HG03139 (cell line): ENCODE results near the gene RPL23.
A peak's percentile ranks its signal among the peaks of the same experiment; 100 is the strongest.

Experiments
- ATAC-seq: cut with Tn5 transposase; IDR thresholded peaks from one replicate; pipeline ENCODE4 v1.9.1; 2021; ENCODE audit not compliant: unreplicated experiment

RPL23 gene

GRCh38 chr17:38885044-38885727 lies 31.7 kb upstream of the RPL23 start:
- no peak for ATAC-seq

GRCh38 chr17:38883592-38884526 lies 30.3 kb upstream of the RPL23 start:
- ATAC-seq, result no peak

DNA sequence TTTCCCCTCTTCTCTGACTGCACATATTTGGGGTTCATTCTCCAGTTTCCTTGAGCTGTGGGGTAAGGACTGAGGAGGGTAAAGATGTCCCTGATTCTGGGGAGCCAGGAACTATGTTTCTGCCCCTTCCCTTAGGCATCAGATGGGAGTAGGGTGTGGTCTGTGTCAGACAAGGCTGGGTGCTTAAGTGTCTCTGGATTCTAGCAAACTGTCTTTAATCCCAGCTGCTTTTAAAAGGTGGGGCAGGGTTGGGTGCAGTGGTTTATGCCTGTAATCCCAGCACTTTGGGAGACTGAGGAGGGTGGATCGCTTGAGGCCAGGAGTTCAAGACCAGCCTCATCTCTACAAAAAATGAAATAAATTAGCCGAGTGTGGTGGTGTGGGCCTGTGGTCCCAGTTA lies 29.3 kb upstream of the RPL23 start:
- ATAC-seq, result no peak

DNA sequence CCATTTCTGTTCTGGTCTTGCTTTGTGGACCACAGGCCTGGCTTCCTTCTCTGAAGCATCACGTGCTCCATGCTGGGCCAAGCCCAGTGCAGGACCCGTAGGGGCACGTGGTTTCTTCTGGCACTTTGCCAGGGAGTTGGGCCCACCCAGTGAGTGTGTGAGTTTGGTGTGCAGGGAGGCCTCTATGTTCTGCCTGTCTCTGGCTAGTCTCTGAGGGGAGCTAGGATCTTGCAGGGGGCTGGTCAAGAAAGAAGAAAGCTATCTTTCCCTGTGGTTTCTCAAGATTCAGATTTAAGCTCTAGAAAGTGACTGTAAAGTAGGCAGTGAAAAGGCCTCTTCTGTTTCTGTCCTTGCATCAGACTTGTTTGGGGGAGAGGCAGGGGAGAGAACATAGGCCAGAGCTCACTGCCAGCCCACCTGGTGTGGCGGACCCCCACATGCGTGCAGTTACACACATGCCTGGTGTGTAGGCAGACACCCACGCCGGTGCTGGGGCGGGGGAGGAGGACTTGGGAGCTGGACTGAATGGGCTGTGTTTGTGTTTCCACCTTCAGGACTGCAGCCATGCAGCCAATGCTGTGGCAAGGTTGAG lies 28.2 kb upstream of the RPL23 start:
- no peak for ATAC-seq

- no peak for ATAC-seq
Observed at GRCh38 chr17:38879878-38880665, 26.6 kb upstream of the RPL23 start.

GRCh38 chr17:38877130-38877851 lies 23.8 kb upstream of the RPL23 start:
- ATAC-seq, result no peak

GRCh38 chr17:38875477-38876075 lies 22.1 kb upstream of the RPL23 start:
- ATAC-seq, result no peak

DNA sequence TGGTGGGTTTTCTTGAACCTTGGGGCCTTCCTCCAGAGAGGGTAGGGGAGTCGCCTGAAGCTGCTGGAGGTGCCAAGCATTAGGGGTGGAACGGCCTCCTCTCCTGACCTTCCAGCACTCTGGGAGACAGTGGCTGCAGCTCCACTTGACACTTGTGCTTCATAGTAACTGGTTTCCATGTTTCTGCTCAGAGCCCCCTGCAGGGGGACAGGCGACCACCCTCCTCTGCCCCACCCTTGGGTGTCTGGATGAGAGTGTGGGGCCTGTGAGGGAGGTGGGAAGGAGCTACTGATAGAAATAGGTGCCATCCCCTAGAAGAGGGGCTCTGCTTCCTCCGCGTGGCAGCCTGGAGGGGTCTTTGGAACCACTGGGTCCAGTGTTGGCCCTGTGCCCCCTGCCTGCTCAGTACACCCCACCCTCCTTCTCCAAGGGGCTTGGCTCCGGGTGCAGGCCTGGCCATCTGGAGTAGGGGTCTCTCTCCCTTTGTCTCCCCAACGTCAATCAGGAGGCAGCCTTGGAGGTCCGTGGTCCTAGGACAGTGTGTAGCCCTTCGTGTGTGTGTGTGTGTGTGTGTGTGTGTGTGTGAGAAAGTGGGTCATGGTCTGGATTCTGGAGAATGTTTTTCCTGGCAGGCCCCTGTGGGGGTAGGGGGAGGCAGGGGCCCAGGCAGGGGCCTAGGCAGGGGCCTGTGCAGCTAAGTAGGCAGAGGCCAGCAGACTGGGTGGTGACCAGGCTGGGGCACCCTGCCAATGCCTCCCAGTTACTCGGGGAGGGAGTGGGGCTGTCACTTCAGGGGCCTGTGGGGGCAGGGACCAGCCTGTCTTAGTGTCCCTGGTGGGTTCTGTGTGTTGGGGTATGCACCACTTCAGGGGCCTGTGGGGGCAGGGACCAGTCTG lies 21.2 kb upstream of the RPL23 start:
- ATAC-seq, result no peak

GRCh38 chr17:38873640-38874380 lies 20.3 kb upstream of the RPL23 start:
- no peak for ATAC-seq

DNA sequence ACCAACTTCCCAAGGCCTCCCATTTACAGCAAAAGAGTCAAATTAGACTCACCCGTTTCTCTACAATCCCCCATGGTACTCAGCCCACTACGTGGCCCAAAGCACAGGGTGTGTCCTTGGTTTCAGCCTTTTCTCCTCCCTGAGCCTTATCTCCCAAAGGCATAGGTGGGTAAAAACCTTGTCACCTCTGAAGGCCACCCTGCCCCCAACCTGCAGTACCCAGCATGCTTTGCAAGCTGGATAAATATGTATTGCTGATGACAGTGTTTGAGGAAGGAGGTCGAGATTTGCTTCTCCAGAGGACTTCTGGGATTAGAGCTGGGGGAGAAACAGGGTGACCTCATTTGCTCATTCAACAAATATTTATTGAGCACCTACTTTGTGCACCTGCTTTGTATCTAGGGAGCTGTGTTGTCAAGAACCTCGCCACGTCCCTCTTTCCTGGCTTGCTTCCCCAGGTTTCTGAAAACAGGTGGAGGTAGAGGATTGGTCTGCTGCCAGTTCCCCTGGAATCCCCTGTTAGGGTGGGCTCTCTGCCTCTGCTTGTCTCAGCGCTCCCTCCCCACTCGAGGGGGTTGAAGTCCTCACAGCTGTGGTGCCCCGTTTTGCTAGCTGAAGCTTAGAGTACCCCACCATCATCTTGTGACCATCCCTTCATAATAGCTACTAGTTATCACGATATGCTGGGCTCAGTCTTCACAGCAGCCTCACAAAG lies 19.3 kb upstream of the RPL23 start:
- no peak for ATAC-seq

- no peak for ATAC-seq
Observed at GRCh38 chr17:38872027-38872511, 18.5 kb upstream of the RPL23 start.

DNA sequence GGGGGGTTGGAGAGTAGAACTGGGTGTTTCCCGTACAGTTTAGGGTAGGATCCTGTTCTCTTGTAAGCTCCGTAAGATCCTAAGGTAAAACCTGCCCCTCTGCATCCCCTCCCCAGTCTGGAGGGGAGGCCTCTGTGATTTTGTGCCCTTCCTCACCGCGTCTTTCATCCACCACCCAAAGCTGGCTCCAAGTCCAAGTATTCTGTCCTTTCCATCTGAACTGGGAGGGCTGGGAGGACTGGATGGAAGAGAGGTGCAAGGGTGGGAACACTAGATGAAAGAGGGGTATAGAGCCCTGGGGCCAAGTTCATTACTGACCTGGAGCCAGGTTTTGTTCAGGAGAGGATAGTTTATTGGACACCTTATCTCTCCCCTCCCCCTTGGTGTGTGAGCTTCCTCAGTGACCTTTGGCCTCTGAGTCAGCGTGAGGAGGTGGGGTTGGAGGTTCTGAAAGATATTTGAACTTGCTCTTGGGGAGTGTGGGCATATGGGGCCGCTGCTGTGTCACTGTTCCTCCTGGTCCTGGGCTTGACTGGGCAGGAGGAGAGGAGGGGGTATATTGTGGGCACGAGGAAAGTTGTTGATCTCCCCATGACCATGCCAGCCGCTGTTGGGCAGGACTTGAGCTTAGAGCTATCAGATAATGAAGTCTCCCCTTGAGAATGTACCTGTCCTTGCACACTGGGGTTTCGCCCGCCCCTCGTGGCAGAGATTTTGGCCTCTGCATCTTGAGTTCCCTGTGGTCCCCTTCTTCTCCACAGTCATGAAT lies 17.9 kb upstream of the RPL23 start:
- ATAC-seq, result no peak

- ATAC-seq, result no peak
Observed at GRCh38 chr17:38870259-38871165, 17.0 kb upstream of the RPL23 start.

- ATAC-seq, result peak; percentile 35
Observed at GRCh38 chr17:38869526-38870258, 16.2 kb upstream of the RPL23 start, which contains the start of gene LASP1. TSS of gene LASP1 (plus strand) at chr17:38870058. CDS start at chr17:38870190, 132 bp downstream.
